HG03135 (cell line): ENCODE data around the gene LCNL1.
"Not testable (repeated sequence)": the region's sequence is repeated elsewhere in the genome, so short reads cannot be mapped to it uniquely, and the experiment has no call there.

Experiments
- ATAC-seq: cut with Tn5 transposase; IDR thresholded peaks from one replicate; pipeline ENCODE4 v1.9.1; 2021; ENCODE audit warnings: mild to moderate bottlenecking, moderate library complexity; ENCODE audit not compliant: unreplicated experiment

Gene LCNL1

DNA sequence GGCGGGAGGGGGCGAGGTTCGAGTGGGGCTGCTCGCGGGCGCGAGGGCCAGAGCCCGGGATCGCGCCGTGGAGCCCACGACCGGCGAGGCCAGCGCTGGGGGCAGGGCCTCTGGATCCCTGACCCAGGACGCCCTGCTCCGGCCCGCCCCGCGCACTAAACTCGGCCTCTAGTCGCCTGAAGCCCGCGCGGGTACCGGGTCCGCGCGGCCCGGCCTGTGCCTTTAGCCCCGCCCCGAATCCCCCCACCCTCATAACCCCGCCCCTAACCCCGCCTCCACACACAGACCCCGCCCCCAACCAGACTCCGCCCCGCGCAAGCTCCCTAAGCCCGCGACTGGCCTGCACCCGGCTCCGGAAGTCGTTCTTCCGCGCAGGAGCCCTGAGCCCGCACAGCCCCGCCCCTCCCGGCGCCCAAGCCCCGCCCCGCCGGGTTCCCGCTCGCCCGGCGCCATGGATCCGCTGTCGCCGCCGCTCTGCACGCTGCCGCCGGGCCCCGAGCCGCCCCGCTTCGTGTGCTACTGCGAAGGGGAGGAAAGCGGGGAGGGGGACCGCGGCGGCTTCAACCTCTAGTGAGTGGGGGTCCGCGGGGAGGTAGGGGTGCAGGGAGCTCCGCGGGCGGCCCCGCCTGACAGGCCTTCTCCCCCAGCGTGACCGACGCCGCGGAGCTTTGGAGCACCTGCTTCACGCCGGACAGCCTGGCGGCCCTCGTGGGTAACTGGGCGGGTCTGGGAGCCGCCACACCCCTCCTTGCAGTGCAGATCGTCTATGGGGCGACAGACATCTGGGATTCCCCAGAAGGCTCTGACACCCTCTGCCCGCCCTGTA lies 9.4 kb downstream of the LCNL1 start, which contains the start of gene PAXX:
Gene PAXX (plus strand): TSS at position 430 of the 826 bp plus-strand sequence. CDS start 22 bp downstream, at position 452.
- peak; percentile 71 for ATAC-seq

DNA sequence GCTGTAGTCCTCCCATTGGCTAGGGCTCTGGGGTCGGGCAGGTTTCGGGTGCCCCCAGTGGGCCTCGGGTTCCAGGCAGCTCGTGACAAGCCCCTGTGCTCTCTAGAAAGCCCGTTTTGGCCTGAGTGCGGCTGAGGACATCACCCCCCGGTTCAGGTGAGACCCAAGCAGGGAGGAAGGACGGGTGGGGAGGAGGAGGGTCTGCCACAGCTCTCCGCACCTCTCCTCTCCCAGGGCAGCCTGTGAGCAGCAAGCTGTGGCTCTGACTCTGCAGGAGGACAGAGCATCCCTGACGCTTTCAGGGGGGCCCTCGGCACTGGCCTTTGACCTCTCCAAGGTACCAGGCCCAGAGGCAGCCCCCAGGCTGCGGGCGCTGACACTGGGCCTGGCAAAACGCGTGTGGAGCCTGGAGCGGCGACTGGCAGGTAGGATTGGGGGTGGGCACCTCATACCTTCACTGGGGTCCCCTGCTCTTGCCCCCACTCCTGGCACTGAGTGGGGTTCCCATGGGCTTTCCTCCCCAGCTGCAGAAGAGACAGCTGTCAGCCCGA lies 10.1 kb downstream of the LCNL1 start:
- ATAC-seq = peak; percentile 5

DNA sequence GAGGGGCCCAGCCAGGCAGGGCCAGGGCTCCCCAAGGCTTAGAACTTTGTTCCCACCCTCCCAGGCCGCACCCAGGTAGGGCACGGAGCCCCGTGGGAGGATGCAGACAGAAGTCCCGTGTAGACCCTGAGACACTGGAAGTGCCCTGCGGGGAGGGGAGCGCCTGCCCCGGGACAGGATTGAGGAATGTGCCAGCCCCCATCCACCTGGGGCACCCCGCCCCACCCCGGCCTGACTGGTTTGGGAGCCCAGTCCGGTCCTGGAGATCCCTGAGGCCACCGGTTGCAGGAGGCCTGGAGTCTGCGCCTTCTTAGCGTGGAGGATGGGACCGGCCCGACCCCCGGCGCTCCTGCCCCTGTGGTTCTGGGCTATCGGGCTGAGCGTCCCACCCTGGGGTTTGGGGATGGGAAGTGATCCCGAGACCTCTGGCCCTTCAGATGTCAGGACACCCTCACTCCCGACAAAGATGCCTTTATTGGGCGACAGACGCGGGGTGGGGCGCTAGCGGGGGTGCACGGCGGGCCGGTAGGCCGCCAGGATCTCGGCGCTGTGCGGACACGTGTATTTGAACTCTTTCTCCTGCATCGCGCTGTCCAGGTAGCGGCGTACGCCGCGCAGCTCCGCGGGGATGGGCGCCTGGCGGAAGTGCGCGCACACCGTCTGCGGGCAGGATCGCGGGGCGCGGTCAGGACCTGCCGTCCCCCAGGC lies 11.5 kb downstream of the LCNL1 start:
- ATAC-seq = no peak

DNA sequence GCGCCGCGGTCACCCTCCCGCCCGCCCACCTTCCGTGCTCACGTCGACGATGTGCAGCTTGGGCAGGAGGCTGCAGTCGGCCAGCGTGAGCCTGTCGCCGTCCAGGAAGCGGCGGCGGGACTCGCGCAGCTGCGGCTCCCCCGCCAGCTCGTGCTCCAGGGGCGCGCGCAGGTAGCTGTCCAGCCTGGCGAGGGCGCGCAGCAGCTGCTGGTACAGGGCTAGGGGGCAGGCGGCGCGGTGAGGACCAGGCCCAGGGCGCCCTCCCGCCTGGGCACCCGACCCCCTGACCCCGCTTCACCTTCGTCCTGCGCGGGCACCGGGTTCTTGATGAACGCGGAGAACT lies 12.1 kb downstream of the LCNL1 start:
- no peak for ATAC-seq

DNA sequence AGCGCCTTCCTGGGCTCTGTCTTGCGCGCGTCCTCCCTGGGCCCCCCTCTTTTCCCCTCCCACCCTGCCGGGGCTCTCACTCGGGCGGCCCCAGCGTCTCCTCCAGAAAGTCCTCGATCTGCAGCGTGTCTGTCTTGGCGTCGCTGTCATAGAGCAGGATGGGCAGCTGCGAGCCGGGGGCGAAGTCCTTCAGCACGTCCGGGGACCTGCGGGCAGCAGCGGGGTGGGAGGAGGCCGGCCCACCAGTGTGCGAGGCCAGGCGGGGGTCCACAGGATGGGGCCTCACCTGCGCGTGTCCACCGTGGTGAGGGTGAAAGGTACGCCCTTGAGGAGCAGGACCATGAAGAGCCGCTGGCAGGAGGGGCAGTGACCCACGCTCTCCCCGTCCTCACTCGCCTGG lies 12.6 kb downstream of the LCNL1 start:
- no peak for ATAC-seq

DNA sequence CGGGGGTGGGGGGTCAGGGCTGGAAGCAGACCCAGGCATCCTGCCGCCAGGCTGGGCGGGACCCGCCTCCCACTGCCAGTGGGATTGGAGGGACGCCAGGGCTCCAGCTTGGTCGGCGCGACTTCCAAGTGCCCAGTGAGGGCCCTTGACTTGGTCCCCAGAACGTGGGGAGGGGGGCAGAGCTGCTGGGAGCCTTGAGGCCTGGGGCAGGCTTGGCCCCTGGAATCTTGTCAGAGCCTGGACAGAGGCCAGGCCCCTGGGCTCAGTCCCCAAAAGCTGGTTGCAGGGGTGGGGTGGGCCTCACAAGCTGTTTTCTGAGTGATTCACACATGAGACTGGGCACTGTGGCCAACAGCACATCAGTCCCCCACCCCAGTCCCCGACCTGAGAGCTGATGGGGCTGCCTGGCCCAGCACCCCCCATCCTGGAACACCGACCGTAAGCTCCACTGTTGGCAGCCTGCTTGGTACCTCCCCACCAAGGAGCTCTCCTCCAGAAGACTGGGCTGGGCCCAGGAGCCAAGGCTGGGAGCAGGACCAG lies 13.0 kb downstream of the LCNL1 start:
- no peak for ATAC-seq

DNA sequence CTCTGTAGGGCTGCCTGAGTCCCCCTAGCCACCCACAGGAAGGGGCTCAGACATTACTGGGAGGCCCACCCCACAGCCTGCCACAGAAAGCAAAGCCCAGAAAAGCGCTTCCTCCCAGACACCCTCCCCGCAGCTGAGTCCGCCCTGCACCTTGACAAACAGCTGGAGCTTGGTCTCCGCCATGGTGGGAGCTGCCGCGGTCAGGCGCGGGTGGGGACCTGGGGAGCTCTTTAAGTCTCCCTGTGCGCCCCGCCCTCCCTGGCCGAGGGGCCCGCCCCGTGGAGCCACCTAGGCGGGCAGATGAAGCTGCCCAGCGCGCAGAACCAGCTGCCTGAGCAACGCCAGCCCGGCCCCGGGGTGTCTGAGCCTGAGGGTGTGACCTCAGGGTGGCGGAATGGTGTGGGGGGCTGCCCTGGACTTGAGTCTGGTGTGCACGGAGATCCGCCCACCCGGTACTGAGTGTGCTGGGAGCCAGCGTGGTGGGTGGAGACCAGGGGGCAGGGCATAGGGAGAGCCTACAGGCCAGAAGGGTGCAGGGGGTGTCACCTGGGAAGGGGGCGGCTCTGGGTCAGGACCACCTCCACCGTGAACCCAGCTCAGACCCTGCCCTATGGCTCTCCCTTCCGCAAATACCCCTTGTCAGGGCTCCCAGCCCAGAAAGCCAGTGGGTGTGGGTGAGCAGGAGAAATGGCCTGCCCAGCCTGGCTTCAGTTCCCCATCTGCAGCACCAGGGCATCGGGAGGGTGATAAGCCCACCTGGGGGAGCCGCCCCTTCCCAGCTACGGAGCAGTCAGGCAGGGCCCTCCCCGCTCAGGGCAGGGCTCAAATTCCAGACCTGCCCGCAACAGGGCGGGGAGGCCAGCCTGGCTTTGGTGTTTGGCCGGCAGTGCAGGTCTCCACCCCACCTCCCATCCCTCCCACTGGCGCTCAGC lies 13.8 kb downstream of the LCNL1 start, which contains the start of gene CLIC3:
Gene CLIC3 (minus strand): TSS at position 208 of the 932 bp plus-strand sequence. CDS start 25 bp downstream, at position 183.
- ATAC-seq = no peak

DNA sequence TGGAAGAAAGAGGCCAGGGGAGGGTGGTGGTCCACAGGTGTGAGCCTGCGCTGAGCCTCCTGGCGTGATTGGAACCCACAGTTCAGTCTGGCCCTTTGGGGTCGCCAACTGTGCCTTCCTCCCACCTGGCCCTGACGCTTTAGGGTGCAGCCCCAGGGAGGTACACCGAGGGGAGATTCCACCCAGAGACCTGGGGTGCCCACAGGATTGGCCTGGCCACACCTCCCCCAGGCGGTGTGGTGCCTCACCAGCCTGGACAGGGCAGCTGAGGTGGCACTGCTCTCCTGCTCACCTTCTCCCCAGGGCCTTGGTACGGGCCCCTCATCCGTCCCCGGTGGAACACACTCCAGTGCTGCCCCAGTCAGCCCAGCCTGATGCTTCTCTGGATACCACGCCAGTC lies 14.6 kb downstream of the LCNL1 start:
- ATAC-seq = no peak

DNA sequence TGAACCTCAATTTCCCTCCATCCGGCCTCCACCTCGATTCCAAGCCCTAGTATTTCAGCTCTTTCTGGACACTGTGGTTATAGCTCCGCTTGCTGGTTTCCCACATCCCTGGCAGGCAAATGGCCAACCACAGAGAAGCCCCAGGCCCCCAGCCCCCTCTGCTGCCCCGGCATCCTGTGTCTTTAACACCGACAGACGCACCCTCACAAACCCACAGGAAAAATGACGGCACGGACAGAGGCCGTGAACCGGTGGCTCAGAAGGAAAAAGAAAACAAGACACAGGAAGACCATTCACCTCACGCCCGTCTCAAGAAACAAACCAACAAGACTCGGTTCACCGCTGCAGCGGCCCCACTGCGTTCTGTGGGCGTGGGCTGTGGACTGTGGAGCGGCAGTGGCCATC lies 15.0 kb downstream of the LCNL1 start:
- no peak for ATAC-seq

DNA sequence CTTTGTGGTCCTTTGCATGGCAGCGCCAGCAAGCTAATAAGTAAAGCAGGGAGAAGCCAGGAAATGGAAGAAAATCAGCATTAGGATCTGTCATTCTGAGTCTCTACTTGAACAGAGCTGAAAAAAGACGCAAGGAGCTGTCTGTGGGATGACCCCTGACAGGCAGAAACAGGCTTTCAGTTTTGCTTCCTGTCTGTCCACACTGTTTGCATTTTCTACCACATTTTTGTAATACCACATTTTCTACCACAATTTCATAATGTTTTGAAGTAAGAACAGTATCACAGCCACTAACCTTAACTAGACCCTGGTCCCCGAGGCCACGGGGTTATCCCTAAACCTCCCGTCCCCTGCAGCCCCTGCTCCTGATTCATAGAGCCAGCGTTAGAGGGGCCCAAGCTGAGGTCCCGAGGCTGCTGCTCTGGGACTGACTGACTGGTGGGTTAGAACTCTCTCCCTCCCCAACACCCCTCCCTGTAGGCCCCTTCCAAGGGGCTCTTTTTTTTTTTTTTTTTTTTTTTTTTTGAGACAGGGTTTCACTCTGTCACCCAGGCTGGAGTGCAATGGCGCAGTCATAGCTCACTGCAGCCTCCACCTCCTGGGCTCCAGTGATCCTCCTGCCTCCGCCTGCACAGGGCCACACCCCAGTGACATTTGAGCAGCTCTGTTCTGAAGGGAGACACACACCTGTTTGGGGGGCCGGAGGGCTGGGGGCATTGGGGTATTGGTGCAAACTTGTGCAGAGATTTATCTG lies 17.6 kb downstream of the LCNL1 start:
- peak; percentile 74 for ATAC-seq

DNA sequence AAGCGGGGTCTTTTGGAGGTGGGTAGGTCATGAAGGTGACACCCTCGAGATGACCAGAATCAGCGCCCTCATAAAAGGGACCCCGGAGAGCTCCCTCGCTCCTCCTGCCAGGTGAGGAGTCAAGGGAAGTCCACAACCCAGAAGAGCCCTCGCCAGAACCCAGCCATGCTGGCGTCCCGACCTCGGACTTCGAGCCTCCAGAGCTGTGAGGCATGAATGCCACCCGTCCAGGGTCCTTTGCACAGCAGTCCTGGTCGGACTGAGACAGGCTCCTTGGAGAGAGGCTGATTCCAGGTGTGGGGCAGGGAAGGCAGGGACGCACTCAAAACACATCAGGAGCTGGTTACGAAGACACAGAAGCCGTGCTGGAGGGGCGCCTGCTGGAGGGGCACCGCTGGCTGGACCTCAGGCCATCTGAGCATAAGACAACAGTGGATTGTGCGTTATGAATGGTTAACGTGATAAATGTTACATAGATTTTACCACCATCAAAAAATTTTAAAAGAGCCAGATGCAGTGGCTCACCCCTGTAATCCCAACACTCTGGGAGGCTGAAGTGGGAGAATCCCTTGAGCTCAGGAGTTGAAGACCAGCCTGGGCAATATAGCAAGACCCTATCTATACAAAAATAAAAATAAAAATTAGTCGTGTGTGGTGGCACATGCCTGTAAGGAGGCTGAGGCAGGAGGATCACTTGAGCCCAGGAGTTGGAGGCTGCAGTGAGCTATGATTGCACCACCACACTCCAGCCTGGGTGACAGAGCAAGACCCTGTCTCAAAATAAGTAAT lies 19.3 kb downstream of the LCNL1 start:
- no peak for ATAC-seq

DNA sequence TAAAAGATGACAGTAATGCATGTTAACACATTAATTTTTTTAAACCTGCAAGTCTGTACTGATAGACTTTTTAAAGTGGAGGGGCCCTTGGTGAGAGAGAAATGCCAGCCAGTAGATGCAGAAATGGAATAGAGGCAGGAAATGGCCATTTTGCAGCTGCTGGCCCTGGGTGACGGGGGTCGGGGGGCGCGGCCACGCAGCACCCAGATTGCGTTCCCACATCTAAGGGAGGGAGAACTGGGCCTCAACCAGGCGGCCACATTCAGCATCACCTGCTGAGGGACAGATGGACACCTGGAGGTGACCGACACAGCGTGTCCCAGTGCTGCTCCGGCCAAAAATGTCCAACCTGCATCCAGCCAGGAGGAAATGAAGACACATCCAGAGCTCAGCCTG lies 19.9 kb downstream of the LCNL1 start:
- no peak for ATAC-seq

DNA sequence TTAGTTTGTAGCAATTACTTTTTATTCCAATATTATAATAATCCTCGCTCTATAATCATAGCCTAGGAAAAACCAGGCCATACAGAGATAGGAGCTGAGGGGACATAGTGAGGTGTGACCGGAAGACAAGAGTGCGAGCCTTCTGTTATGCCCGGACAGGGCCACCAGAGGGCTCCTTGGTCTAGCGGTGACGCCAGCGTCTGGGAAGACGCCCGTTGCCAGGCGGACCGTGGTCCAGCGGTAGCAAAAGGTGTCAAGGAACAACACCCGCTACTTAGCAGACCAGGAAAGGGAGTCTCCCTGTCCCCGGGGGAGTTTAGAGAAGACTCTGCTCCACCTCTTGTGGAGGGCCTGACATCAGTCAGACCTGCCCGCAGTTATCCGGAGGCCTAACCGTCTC lies 21.5 kb downstream of the LCNL1 start:
- not testable (repeated sequence) for ATAC-seq

DNA sequence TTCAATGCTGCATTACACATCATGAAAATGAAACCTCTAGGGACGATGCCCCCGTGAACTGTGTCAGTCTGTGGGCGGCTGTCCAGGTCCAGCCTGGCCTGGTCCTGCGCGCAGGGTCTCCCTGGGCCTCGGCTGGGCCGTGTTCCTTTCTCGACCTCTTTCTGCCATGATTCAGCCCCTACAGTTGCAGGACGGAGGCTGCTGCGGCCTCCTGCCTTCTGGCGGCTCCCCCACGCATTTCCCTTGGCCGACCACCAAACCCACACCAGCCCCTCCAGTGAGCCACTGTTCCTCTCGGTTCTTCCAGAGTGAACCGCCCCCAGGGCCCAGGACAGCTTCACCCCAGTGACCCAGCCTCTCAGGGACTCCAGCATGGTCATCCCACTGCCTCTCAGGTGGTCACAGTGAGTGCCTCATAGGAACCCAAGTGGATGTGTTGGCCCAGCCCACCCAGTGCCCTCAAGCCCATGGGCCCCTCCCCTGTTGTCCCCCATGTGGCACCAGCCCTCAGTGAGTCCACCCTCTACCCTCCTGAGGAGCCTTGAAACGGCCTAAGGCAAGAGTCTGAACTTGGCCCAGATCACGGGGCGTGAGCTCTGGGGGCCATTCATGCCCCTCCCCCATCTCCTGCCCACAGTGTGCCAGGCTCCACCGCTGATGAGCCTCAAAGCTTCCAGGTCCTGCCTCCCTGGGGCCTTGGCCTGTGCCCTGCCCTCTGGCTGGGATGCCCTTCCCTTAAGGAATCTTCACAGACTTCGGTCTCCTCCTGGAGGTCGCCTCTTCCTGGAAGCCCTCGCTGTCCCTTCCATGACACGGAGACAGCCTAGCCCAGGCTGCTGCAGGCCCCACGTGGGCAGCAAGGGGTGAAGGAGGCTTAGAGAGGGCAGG lies 23.6 kb downstream of the LCNL1 start:
- no peak for ATAC-seq

DNA sequence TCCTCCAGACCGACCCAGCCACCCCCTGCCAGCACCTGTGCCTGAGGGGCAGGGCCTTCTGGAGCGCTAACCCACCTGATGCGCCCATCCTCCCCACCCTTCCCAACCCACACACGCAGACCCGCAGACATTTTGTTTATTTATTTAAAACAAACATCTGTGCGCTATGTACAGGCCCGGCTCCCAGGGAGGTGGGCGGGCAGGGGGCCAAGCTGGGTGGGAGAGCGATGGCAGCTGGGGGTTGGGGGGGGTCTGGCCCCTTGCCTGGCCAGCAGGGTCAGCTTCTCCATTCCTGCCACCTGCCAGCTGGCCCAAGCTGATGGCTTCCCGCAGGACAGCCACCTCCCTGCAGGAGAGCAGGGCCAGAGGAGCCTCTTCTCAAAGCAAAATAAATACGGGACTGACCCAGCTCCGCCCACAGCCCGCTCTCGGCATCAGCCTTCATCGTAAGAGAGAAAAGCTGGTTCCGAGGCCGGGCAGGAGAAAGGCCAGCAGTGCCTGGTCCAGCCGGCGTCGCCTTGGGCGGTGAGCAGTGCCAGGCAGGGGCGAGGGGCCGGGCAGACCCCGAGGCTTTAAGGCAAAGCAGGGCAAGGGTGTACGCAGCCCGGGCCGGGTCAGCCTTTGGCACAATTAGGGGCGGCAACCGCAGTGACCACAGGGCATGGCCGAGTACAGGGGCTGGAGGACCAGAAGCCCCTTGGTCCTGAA lies 24.5 kb downstream of the LCNL1 start:
- ATAC-seq = no peak

DNA sequence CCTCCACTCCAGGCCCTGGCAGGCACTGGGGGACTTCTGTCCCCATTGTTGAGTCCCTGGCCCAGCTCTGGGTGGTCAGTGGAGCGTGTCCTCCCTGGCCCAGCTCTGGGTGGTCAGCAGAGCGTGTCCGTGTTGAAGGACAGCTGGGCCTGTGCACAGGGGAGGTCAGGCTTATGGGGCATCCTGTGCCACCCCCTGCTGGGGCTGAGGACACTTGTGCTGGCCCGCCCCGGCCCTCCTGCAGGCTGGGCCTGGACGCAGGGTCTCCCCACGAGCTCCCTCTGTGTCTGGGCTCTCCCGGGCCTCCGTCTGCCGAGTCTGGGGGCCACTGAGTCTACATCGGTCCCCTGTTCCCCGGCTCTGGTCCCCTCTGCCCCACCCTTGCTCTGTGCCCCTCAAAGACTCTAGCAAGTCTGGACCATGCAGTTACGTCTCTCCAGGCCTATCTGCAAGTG lies 25.1 kb downstream of the LCNL1 start:
- no peak for ATAC-seq

DNA sequence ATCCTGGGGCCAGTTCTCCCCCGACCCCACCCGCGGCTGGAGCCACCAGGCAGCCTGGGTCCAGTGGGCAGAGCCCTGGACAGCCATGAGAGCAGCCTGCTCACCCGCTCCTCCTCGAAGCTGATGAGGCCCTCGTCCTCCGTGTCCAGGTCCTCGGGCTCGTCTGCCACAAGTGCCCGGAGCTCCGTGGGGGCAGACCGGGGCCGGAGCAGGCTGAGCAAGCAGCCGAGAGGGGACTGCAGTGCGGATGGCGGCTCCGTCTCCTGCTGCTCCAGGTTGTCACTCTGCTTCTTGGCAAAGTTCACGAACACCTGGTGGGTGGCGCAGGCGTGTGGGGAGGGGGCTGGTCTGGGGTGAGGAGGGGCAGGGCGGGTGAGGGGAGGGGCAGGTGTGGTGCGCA lies 25.5 kb downstream of the LCNL1 start:
- no peak for ATAC-seq
